H1 (cell line): ENCODE data around the gene STX11. TPM values are rescaled to one million over a fixed set of nuclear protein-coding genes. Genes with fewer than 3 reads are reported as not detected.

Experiments used
- CTCF ChIA-PET: fragments of 300-600 bp; sonication (Branson Sonifier 250); formaldehyde crosslinking; loops from one replicate; lab custom pipeline; 2021; ENCODE audit not compliant: partially characterized antibody; lab: Charles Lee
- POLR2A ChIA-PET: fragments of 300-600 bp; sonication (Branson Sonifier 250); formaldehyde crosslinking; loops from one replicate; lab custom pipeline; 2021; ENCODE audit warnings: inconsistent platforms; ENCODE audit not compliant: partially characterized antibody; lab: Charles Lee
- DNase-seq, 2 experiments: peaks; one replicate each; pipeline versions ENCODE4 v3.0.0 to v3.0.0-alpha.2; 2010 to 2022; ENCODE audit warnings: low spot score in 2 of 2, low read depth in 1 of 2, mixed read lengths in 1 of 2
- FAIRE-seq: peaks from 2 replicates; lab custom pipeline; 2011; peaks lifted over from hg19 to GRCh38; lab: Jason Lieb, UNC
- H2AFZ ChIP-seq: 2 replicates; pipeline ENCODE4 v1.8.1; 2012; ENCODE audit warnings: low read length, inconsistent platforms
- H2AK5ac ChIP-seq: 2 replicates; pipeline ENCODE4 v1.6.1; 2013; ENCODE audit warnings: low read depth, low read length
- H2BK120ac ChIP-seq: replicated peaks from 2 replicates; pipeline ENCODE3; 2013; ENCODE audit warnings: low read depth, low read length, inconsistent platforms
- H2BK12ac ChIP-seq: 2 replicates; pipeline ENCODE4 v1.6.1; 2013; ENCODE audit warnings: low read depth, low read length
- H2BK15ac ChIP-seq: 2 replicates; pipeline ENCODE4 v1.6.1; 2013; ENCODE audit warnings: low read length
- H2BK20ac ChIP-seq: 2 replicates; pipeline ENCODE4 v1.6.1; 2013; ENCODE audit warnings: low read length
- H2BK5ac ChIP-seq: 2 replicates; pipeline ENCODE4 v1.6.1; 2013; ENCODE audit warnings: low read depth, low read length
- H3K14ac ChIP-seq: 2 replicates; pipeline ENCODE4 v1.6.1; 2013; ENCODE audit warnings: inconsistent platforms; ENCODE audit not compliant: insufficient read length
- H3K18ac ChIP-seq: 2 replicates; pipeline ENCODE4 v1.6.1; 2013; ENCODE audit warnings: low read length; ENCODE audit errors: extremely low read depth
- H3K23ac ChIP-seq: 2 replicates; pipeline ENCODE4 v1.6.1; 2013; ENCODE audit warnings: inconsistent platforms; ENCODE audit not compliant: insufficient read length
- H3K23me2 ChIP-seq: 2 replicates; pipeline ENCODE4 v1.6.1; 2013; ENCODE audit warnings: low read depth, low read length
- H3K27ac ChIP-seq: 2 replicates; pipeline ENCODE4 v1.6.1; 2011; ENCODE audit warnings: low read depth, low read length, inconsistent platforms
- H3K27me3 ChIP-seq, 4 experiments: replicated peaks in 1 of 4; 1 replicate in 1 of 4; 2 replicates in 3 of 4; pipeline versions ENCODE4 v1.6.1 to v1.8.1; 2011 to 2013; ENCODE audit warnings: low read length in 3 of 4, mild to moderate bottlenecking in 3 of 4, inconsistent platforms in 2 of 4, mixed read lengths in 2 of 4, moderate library complexity in 1 of 4; ENCODE audit not compliant: control insufficient read depth in 3 of 4, insufficient read depth in 3 of 4; ENCODE audit errors: extremely low read depth in 1 of 4
- H3K36me3 ChIP-seq, 4 experiments: 2 replicates each; pipeline versions ENCODE4 v1.6.1 to v1.8.1; 2011 to 2013; ENCODE audit warnings: mild to moderate bottlenecking in 4 of 4, low read length in 3 of 4, moderate library complexity in 2 of 4, control low read depth in 1 of 4, inconsistent platforms in 1 of 4; ENCODE audit not compliant: insufficient read depth in 4 of 4, control insufficient read depth in 2 of 4
- H3K4ac ChIP-seq: replicated peaks from 2 replicates; pipeline ENCODE3; 2013; ENCODE audit warnings: low read length, low read depth, mixed read lengths, inconsistent platforms; ENCODE audit not compliant: insufficient read length
- H3K4me1 ChIP-seq, 4 experiments: replicated peaks in 1 of 4; 1 replicate in 1 of 4; 2 replicates in 3 of 4; pipeline versions ENCODE4 v1.6.1 to v1.8.1; 2011 to 2013; ENCODE audit warnings: low read length in 3 of 4, inconsistent platforms in 2 of 4, mixed read lengths in 1 of 4; ENCODE audit not compliant: insufficient read depth in 4 of 4, control insufficient read depth in 3 of 4
- H3K4me2 ChIP-seq, 2 experiments: 2 replicates each; pipeline versions ENCODE4 v1.6.1 to v1.8.1; 2011 to 2013; ENCODE audit warnings: low read depth in 2 of 2, low read length in 2 of 2, control low read depth in 1 of 2, inconsistent platforms in 1 of 2, mild to moderate bottlenecking in 1 of 2; ENCODE audit not compliant: insufficient read depth in 1 of 2
- H3K4me3 ChIP-seq, 4 experiments: fragments of 200-600, 300-600 bp in 1 of 4; sonication (generic), shearing (Covaris generic), sonication (Bioruptor Twin) in 1 of 4; 2 replicates each; pipeline versions ENCODE4 v1.5.1 to v1.8.1; 2011 to 2016; ENCODE audit warnings: low read length in 4 of 4, low read depth in 3 of 4, control low read depth in 2 of 4, inconsistent platforms in 2 of 4, mild to moderate bottlenecking in 2 of 4, mixed read lengths in 1 of 4, moderate library complexity in 1 of 4; ENCODE audit not compliant: insufficient read depth in 2 of 4; ENCODE audit errors: extremely low read depth in 1 of 4
- H3K56ac ChIP-seq: replicated peaks from 2 replicates; pipeline ENCODE3; 2013; ENCODE audit warnings: low read depth, mild to moderate bottlenecking, mixed read lengths, low read length, inconsistent platforms; ENCODE audit not compliant: insufficient read length
- H3K79me1 ChIP-seq: 2 replicates; pipeline ENCODE4 v1.6.1; 2013; ENCODE audit warnings: low read depth, low read length, control low read depth
- H3K79me2 ChIP-seq, 2 experiments: 2 replicates each; pipeline versions ENCODE4 v1.6.1 to v1.8.1; 2012 to 2013; ENCODE audit warnings: low read length in 2 of 2, mild to moderate bottlenecking in 2 of 2, inconsistent platforms in 1 of 2; ENCODE audit not compliant: insufficient read depth in 2 of 2, control insufficient read depth in 1 of 2
- H3K9ac ChIP-seq, 4 experiments: replicated peaks in 1 of 4; 1 replicate in 1 of 4; 2 replicates in 3 of 4; pipeline versions ENCODE4 v1.6.1 to v1.8.1; 2011 to 2013; ENCODE audit warnings: low read depth in 3 of 4, low read length in 3 of 4, control low read depth in 2 of 4, mild to moderate bottlenecking in 2 of 4, moderate library complexity in 2 of 4, inconsistent platforms in 1 of 4; ENCODE audit errors: extremely low read depth in 1 of 4
- H3K9me3 ChIP-seq, 2 experiments: 2 replicates each; pipeline versions ENCODE4 v1.6.1 to v1.8.1; 2012 to 2013; ENCODE audit warnings: mild to moderate bottlenecking in 2 of 2, moderate library complexity in 2 of 2, control low read depth in 1 of 2, inconsistent platforms in 1 of 2, low read depth in 1 of 2, low read length in 1 of 2, mixed read lengths in 1 of 2; ENCODE audit not compliant: insufficient read depth in 2 of 2
- H4K20me1 ChIP-seq, 2 experiments: replicated peaks in 1 of 2; 2 replicates each; pipeline versions ENCODE3 to v1.8.1; 2011 to 2013; ENCODE audit warnings: inconsistent platforms in 2 of 2, low read length in 2 of 2, mild to moderate bottlenecking in 1 of 2; ENCODE audit not compliant: insufficient read depth in 2 of 2, control insufficient read depth in 1 of 2
- H4K5ac ChIP-seq: 2 replicates; pipeline ENCODE4 v1.6.1; 2013; ENCODE audit warnings: low read length, low read depth, mixed read lengths, inconsistent platforms; ENCODE audit not compliant: insufficient read length
- H4K8ac ChIP-seq: 2 replicates; pipeline ENCODE4 v1.8.0; 2013; ENCODE audit warnings: mild to moderate bottlenecking, moderate library complexity, low read length, inconsistent platforms; ENCODE audit not compliant: insufficient read depth; ENCODE audit errors: extremely low read depth
- H4K91ac ChIP-seq: replicated peaks from 2 replicates; pipeline ENCODE3; 2013; ENCODE audit warnings: low read length, mixed read lengths, inconsistent platforms; ENCODE audit not compliant: insufficient read length
- CBX5 ChIP-seq: fragments of 300-800, 300-1000 bp; sonication (generic); IDR thresholded peaks from 2 replicates; pipeline ENCODE4 v1.7.1; 2016; ENCODE audit warnings: antibody characterized with exemption, low read length, low read depth
- CREB1 ChIP-seq: IDR thresholded peaks from 2 replicates; pipeline ENCODE4 v1.6.1; 2012; ENCODE audit warnings: inconsistent platforms
- E2F6 ChIP-seq: IDR thresholded peaks from 2 replicates; pipeline ENCODE4 v1.6.1; 2012; ENCODE audit warnings: inconsistent platforms
- KDM5A ChIP-seq: fragments of 200-600 bp; IDR thresholded peaks from 2 replicates; pipeline ENCODE4 v1.7.1; 2012; ENCODE audit warnings: mild to moderate bottlenecking, low read length, inconsistent platforms, mixed read lengths
- MAFK ChIP-seq: IDR thresholded peaks from 2 replicates; pipeline ENCODE4 v1.6.1; 2012; ENCODE audit warnings: low read depth, mild to moderate bottlenecking, improper control_type of control experiment, low read length
- POU5F1 ChIP-seq: IDR thresholded peaks from 2 replicates; pipeline ENCODE4 v1.6.1; 2011; ENCODE audit warnings: low read depth, mild to moderate bottlenecking, low read length, moderate library complexity
- RAD21 ChIP-seq, 2 experiments: IDR thresholded peaks in 1 of 2; conservative IDR thresholded peaks in 1 of 2; 2 replicates each; pipeline ENCODE4 v1.6.1; 2011; ENCODE audit warnings: low read depth in 2 of 2, low read length in 2 of 2, improper control_type of control experiment in 1 of 2, inconsistent platforms in 1 of 2, mild to moderate bottlenecking in 1 of 2, moderate library complexity in 1 of 2
- RXRA ChIP-seq: IDR thresholded peaks from 2 replicates; pipeline ENCODE4 v1.6.1; 2011; ENCODE audit warnings: low read depth, mild to moderate bottlenecking, low read length, moderate library complexity; ENCODE audit not compliant: insufficient read depth
- TCF12 ChIP-seq: IDR thresholded peaks from 2 replicates; pipeline ENCODE4 v1.6.1; 2011; ENCODE audit warnings: low read depth, mild to moderate bottlenecking, low read length
- TEAD4 ChIP-seq: IDR thresholded peaks from 2 replicates; pipeline ENCODE4 v1.6.1; 2012; ENCODE audit warnings: low read depth, low read length, inconsistent platforms, mixed read lengths
- WGBS, 2 experiments: shearing (Covaris generic) in 1 of 2; methylation state at CpG; one replicate each; pipeline versions ENCODE4 v1.1.6 to v1.1.7; 2013 to 2015; ENCODE audit warnings: low lambda C conversion rate in 2 of 2, mixed read lengths in 2 of 2, inconsistent platforms in 1 of 2, low coverage in 1 of 2, missing lambda C conversion rate in 1 of 2; ENCODE audit not compliant: insufficient replicate concordance in 2 of 2, insufficient coverage in 1 of 2, insufficient read length in 1 of 2; ENCODE audit errors: extremely low coverage in 1 of 2, missing lambda C conversion rate in 1 of 2; 5-methylcytosine and 5-hydroxymethylcytosine counted together
- polyA plus RNA-seq, 7 experiments: library from polyadenylated mRNA; depleted of rRNA in 3 of 7; stranded (reverse) in 5 of 7; unstranded in 2 of 7; fragments of >200 nt in 5 of 7; fragments of 200-250 nt in 2 of 7; gene quantifications; 1 replicate in 5 of 7; 2 replicates in 1 of 7; 4 replicates in 1 of 7; pipeline versions ENCODE4 v1.2.1 to v1.2.3, GENCODE V29; 2011 to 2013; ENCODE audit warnings: missing spikeins in 2 of 7, mixed read lengths in 2 of 7
- total RNA-seq: library from RNA; stranded (reverse); fragmentation: NEBNext Ultra II Directional; extraction: Animal tissue kit (Norgen Biotek cat#: 25700); gene quantifications from 2 replicates; pipeline ENCODE4 v1.2.1, GENCODE V29; 2021
- TF ChIP-seq, protein P1 (sequence below), 3 experiments: IDR thresholded peaks; 1 replicate in 2 of 3; 2 replicates in 1 of 3; pipeline versions ENCODE4 v1.5.1 to v1.6.1; 2011; ENCODE audit warnings: low read length in 3 of 3, mild to moderate bottlenecking in 3 of 3, inconsistent platforms in 2 of 3, low read depth in 1 of 3, moderate library complexity in 1 of 3; ENCODE audit not compliant: insufficient read depth in 1 of 3; ENCODE audit errors: control extremely low read depth in 1 of 3

Gene STX11
- total and polyA plus RNA-seq, 2 of the 8 experiments (the other 6 are each of a cell fraction or from before 2014, with no cell fraction given): 0.15 to 0.34 TPM

DNA sequence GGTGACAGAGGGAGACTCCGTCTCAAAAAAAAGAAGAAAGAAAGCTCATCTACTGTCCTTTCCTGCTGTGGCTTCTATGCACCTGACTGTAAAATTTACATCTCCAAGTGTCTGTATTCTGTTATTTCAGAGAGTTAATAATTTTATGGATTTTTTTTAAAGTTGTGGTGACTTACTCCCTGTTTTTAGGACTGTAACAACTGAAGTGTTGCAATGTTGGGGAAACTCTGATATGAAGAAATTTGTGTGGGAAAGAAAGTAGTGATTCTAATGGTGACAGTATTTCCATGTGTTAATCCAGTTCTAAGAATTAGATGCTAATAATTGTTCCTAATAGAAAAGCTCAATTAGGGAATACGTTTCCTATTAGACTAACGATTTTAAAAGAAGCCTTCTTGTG, 27.4 kb downstream of the STX11 start:
- H2BK20ac ChIP-seq: no peak overlapping the region
- no peaks in the 10 kb centered on the region for H3K9me3 ChIP-seq
- no peak for FAIRE-seq
- no peak overlapping the region for H4K8ac ChIP-seq
- DNase-seq: no peak
- H4K91ac ChIP-seq: no peak overlapping the region
- H3K14ac ChIP-seq: no peak overlapping the region
- H3K56ac ChIP-seq: no peak overlapping the region
- no peaks in the 10 kb centered on the region for H3K4me1 ChIP-seq
- H2AFZ ChIP-seq: no peak overlapping the region
- H3K79me1 ChIP-seq: no peaks in the 10 kb centered on the region
- no peaks in the 10 kb centered on the region for H4K20me1 ChIP-seq
- no peak overlapping the region for H4K5ac ChIP-seq
- no peaks in the 10 kb centered on the region for H3K36me3 ChIP-seq
- no peak overlapping the region for H3K27ac ChIP-seq
- CTCF ChIA-PET: interaction anchor here (0.9 kb wide), 1 partner anchor 13 kb away, joined by 3 read pairs; no protein-coding TSS in a partner anchor
- no peak overlapping the region for H3K23ac ChIP-seq
- H2AK5ac ChIP-seq: no peak overlapping the region
- H2BK12ac ChIP-seq: no peak overlapping the region
- no peak overlapping the region for H2BK120ac ChIP-seq
- no peak overlapping the region for H2BK5ac ChIP-seq
- H3K79me2 ChIP-seq: no peaks in the 10 kb centered on the region
- POLR2A ChIA-PET: interaction anchor here (0.6 kb wide), 1 partner anchor 1786 kb away, joined by 3 read pairs; no protein-coding TSS in a partner anchor
- WGBS, 2 experiments: 93% methylated on average over 3 of the region's 3 CpGs; no CpG with 5 or more reads in 1 of the 2 experiments
- no peak overlapping the region for H3K4me2 ChIP-seq
- no peak overlapping the region for H2BK15ac ChIP-seq
- no peaks in the 10 kb centered on the region; the same call in 1 of the 2 replicates for H3K23me2 ChIP-seq
- no peaks in the 10 kb centered on the region for H3K27me3 ChIP-seq
- H3K4ac ChIP-seq: no peak overlapping the region
- no peak overlapping the region for H3K4me3 ChIP-seq
- no peak overlapping the region for H3K18ac ChIP-seq
- H3K9ac ChIP-seq: no peak overlapping the region
- TF ChIP-seq RAD21 (IDR thresholded peaks at IDR 0.05 in 1 of 2, conservative IDR thresholded peaks at IDR 0.05 in 1 of 2; ENCODE audit: low read depth in 2 of 2, low read length in 2 of 2) (no peak), CREB1 (no peak), TEAD4 (no peak), CBX5 (no peak), TCF12 (no peak), MAFK (no peak), E2F6 (no peak), RXRA (no peak), KDM5A (no peak), POU5F1 (no peak)
- TF ChIP-seq, protein P1, sequence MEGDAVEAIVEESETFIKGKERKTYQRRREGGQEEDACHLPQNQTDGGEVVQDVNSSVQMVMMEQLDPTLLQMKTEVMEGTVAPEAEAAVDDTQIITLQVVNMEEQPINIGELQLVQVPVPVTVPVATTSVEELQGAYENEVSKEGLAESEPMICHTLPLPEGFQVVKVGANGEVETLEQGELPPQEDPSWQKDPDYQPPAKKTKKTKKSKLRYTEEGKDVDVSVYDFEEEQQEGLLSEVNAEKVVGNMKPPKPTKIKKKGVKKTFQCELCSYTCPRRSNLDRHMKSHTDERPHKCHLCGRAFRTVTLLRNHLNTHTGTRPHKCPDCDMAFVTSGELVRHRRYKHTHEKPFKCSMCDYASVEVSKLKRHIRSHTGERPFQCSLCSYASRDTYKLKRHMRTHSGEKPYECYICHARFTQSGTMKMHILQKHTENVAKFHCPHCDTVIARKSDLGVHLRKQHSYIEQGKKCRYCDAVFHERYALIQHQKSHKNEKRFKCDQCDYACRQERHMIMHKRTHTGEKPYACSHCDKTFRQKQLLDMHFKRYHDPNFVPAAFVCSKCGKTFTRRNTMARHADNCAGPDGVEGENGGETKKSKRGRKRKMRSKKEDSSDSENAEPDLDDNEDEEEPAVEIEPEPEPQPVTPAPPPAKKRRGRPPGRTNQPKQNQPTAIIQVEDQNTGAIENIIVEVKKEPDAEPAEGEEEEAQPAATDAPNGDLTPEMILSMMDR (IDR thresholded peaks at IDR 0.05; ENCODE audit: control extremely low read depth in 1 of 3, insufficient read depth in 1 of 3, low read depth in 1 of 3, low read length in 3 of 3): no peak
